Caco-2 (cell line): ENCODE data around the gene SMTN. TPM values are rescaled to one million over a fixed set of nuclear protein-coding genes. Genes with fewer than 3 reads are reported as not detected.

Experiments
- BruUV-seq: library from RNA; stranded (reverse); fragments of 400-500 nt; replicated peaks from 2 replicates; lab custom pipeline; 2021; lab: Mats Ljungman, UMichigan
- CTCF ChIA-PET: fragments of 300-600 bp; sonication (Branson Sonifier 250); formaldehyde crosslinking; loops from one replicate; lab custom pipeline; 2022; ENCODE audit warnings: antibody characterized with exemption; lab: Charles Lee
- POLR2A ChIA-PET: fragments of 300-600 bp; sonication (Branson Sonifier 250); formaldehyde crosslinking; loops from one replicate; lab custom pipeline; 2022; ENCODE audit warnings: antibody characterized with exemption; lab: Charles Lee
- DNase-seq, 2 experiments: peaks; one replicate each; pipeline versions ENCODE4 v3.0.0 to v3.0.0-alpha.2; 2020 to 2022
- H3K27me3 ChIP-seq: replicated peaks from 2 replicates; pipeline ENCODE4 v1.6.0; 2011; ENCODE audit warnings: low read length; ENCODE audit not compliant: control insufficient read depth, insufficient read depth
- H3K36me3 ChIP-seq: 2 replicates; pipeline ENCODE4 v1.5.1; 2011; ENCODE audit warnings: low read length; ENCODE audit not compliant: control insufficient read depth, insufficient read depth
- H3K4me1 ChIP-seq: fragments of 250-450 bp; sonication (Bioruptor Pico); 2 replicates; pipeline ENCODE4 v1.5.1; 2020; ENCODE audit warnings: mild to moderate bottlenecking
- H3K4me3 ChIP-seq: 2 replicates; pipeline ENCODE4 v1.5.1; 2011; ENCODE audit warnings: low read depth, mild to moderate bottlenecking, control low read depth, low read length
- H3K9me3 ChIP-seq: fragments of 250-450 bp; sonication (Bioruptor Pico); 2 replicates; pipeline ENCODE4 v1.5.1; 2020; ENCODE audit warnings: mild to moderate bottlenecking, moderate library complexity
- H3K27ac Mint-ChIP-seq: one replicate; pipeline ENCODE4 v1.8.0; 2022; ENCODE audit warnings: mixed read lengths; ENCODE audit not compliant: unreplicated experiment
- H3K27me3 Mint-ChIP-seq: one replicate; pipeline ENCODE4 v1.8.0; 2022; ENCODE audit warnings: mixed read lengths; ENCODE audit not compliant: insufficient read depth, unreplicated experiment
- H3K36me3 Mint-ChIP-seq: one replicate; pipeline ENCODE4 v1.8.0; 2022; ENCODE audit warnings: mild to moderate bottlenecking, mixed read lengths; ENCODE audit not compliant: insufficient read depth, unreplicated experiment
- H3K4me1 Mint-ChIP-seq: one replicate; pipeline ENCODE4 v1.8.0; 2022; ENCODE audit warnings: low read depth, mixed read lengths; ENCODE audit not compliant: unreplicated experiment
- H3K4me3 Mint-ChIP-seq: one replicate; pipeline ENCODE4 v1.8.0; 2022; ENCODE audit warnings: mild to moderate bottlenecking, moderate library complexity, mixed read lengths; ENCODE audit not compliant: unreplicated experiment
- H3K9me3 Mint-ChIP-seq: one replicate; pipeline ENCODE4 v1.8.0; 2022; ENCODE audit warnings: mixed read lengths; ENCODE audit not compliant: unreplicated experiment
- intact Hi-C: fragments of 100-400 bp; cut with micrococcal nuclease; formaldehyde crosslinking; loops from one replicate; pipeline ENCODE4 v1.10.0; 2022; ENCODE audit not compliant: unreplicated experiment
- total RNA-seq: library from RNA; stranded (reverse); gene quantifications from 2 replicates; pipeline ENCODE4 v1.2.3, GENCODE V29; 2022
- TF ChIP-seq, protein P1 (sequence below), 2 experiments: fragments of 200-600 bp in 1 of 2; IDR thresholded peaks; 1 replicate in 1 of 2; 2 replicates in 1 of 2; pipeline versions ENCODE4 v1.5.1 to v1.8.0; 2011 to 2022; ENCODE audit warnings: antibody characterized with exemption in 1 of 2, control low read depth in 1 of 2, inconsistent platforms in 1 of 2, low read depth in 1 of 2, low read length in 1 of 2, mild to moderate bottlenecking in 1 of 2, moderate library complexity in 1 of 2; ENCODE audit not compliant: insufficient read depth in 1 of 2, severe bottlenecking in 1 of 2, unreplicated experiment in 1 of 2

Gene SMTN
- total RNA-seq, 1 experiment from 2014 or later, result 71.0 TPM

DNA sequence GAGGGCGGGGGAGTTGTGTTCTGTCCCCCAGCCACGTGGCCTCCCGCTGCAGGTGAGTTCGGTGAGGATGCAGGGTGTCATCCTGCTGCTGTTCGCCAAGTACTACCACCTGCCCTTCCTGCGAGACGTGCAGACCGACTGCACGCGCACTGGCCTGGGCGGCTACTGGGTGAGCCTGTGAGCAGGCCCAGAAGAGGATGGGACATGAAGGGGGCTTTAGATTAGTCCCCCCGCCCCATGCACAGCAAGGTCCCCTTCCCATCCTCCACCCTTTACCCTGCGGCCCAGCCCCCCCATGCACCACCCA lies 45.7 kb downstream of the SMTN start:
- H3K27me3 ChIP-seq, result no peaks in the 10 kb centered on the region
- H3K4me1 Mint-ChIP-seq, result peaks cover 6% of the 10 kb centered on the region
- no peak overlapping the region for H3K4me3 Mint-ChIP-seq
- DNase-seq, result no peak
- no peaks in the 10 kb centered on the region for H3K36me3 ChIP-seq
- intact Hi-C loops, result no loop called here
- ChIA-PET CTCF (no interaction called here), POLR2A (no interaction called here)
- BruUV-seq, result no TSS peak
- H3K9me3 ChIP-seq, result no peaks in the 10 kb centered on the region
- H3K36me3 Mint-ChIP-seq, result no peaks in the 10 kb centered on the region
- peaks cover 8% of the 10 kb centered on the region for H3K4me1 ChIP-seq
- H3K27ac Mint-ChIP-seq, result no peak overlapping the region
- H3K27me3 Mint-ChIP-seq, result no peaks in the 10 kb centered on the region
- no peak overlapping the region for H3K4me3 ChIP-seq
- no peaks in the 10 kb centered on the region for H3K9me3 Mint-ChIP-seq
- TF ChIP-seq, protein P1, sequence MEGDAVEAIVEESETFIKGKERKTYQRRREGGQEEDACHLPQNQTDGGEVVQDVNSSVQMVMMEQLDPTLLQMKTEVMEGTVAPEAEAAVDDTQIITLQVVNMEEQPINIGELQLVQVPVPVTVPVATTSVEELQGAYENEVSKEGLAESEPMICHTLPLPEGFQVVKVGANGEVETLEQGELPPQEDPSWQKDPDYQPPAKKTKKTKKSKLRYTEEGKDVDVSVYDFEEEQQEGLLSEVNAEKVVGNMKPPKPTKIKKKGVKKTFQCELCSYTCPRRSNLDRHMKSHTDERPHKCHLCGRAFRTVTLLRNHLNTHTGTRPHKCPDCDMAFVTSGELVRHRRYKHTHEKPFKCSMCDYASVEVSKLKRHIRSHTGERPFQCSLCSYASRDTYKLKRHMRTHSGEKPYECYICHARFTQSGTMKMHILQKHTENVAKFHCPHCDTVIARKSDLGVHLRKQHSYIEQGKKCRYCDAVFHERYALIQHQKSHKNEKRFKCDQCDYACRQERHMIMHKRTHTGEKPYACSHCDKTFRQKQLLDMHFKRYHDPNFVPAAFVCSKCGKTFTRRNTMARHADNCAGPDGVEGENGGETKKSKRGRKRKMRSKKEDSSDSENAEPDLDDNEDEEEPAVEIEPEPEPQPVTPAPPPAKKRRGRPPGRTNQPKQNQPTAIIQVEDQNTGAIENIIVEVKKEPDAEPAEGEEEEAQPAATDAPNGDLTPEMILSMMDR (IDR thresholded peaks at IDR 0.05; ENCODE audit: insufficient read depth in 1 of 2, low read depth in 1 of 2, low read length in 1 of 2, severe bottlenecking in 1 of 2, unreplicated experiment in 1 of 2), result no peak

DNA sequence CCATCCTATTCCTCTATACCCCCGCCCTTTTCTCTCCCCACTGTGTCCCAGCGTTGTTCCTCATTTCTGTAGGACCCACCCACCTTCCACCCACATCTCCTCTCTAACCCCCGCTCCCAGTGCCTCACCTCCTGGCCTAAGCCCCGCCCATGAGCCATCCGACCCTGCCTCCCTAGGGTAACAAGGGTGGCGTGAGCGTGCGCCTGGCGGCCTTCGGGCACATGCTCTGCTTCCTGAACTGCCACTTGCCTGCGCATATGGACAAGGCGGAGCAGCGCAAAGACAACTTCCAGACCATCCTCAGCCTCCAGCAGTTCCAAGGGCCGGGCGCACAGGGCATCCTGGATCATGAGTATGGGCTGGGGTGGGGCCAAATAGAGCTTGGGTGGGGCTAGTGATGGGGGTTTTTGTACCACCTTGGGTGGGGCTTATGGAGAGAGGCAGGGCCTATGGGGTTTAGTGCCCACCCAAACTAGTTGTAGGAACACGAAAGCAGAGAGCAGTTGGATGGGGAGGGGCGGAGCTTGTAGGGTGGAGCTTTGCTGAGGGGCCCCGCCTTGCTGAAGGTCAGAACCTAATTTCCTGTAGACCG lies 46.2 kb downstream of the SMTN start:
- intact Hi-C loops, result no loop called here
- H3K4me3 ChIP-seq, result no peak overlapping the region
- Mint-ChIP-seq H3K27ac (no peak overlapping the region), H3K9me3 (no peaks in the 10 kb centered on the region), H3K27me3 (no peaks in the 10 kb centered on the region), H3K36me3 (no peaks in the 10 kb centered on the region), H3K4me1 (peaks cover 2% of the 10 kb centered on the region), H3K4me3 (no peak overlapping the region)
- TF ChIP-seq, protein P1 (IDR thresholded peaks at IDR 0.05; ENCODE audit: insufficient read depth in 1 of 2, low read depth in 1 of 2, low read length in 1 of 2, severe bottlenecking in 1 of 2, unreplicated experiment in 1 of 2), result no peak
- POLR2A ChIA-PET, result no interaction called here
- CTCF ChIA-PET, result interaction anchor here (0.6 kb wide), 1 partner anchor 205 kb away, joined by 3 read pairs; no protein-coding TSS in a partner anchor
- no peak for DNase-seq
- BruUV-seq, result no TSS peak
- peaks cover 5% of the 10 kb centered on the region for H3K4me1 ChIP-seq
- no peaks in the 10 kb centered on the region for H3K36me3 ChIP-seq
- H3K27me3 ChIP-seq, result no peaks in the 10 kb centered on the region
- no peaks in the 10 kb centered on the region for H3K9me3 ChIP-seq

DNA sequence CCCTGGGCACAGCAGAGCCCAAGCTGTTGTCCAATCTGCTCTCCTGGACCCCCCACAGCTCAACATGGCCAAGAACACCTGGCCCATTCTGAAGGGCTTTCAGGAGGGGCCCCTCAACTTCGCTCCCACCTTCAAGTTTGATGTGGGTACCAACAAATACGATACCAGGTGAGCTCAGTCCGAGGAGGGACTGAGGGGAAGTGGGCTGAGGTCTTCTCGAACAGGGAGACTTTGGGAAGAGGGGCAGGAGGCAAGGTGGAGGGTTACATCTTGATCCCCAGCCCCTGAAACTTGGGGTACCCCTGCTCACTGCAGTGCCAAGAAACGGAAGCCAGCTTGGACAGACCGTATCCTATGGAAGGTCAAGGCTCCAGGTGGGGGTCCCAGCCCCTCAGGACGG lies 47.0 kb downstream of the SMTN start:
- no TSS peak for BruUV-seq
- Histone ChIP-seq H3K4me3 (no peak overlapping the region), H3K4me1 (no peaks in the 10 kb centered on the region), H3K36me3 (no peaks in the 10 kb centered on the region), H3K27me3 (no peaks in the 10 kb centered on the region), H3K9me3 (no peaks in the 10 kb centered on the region)
- POLR2A ChIA-PET, result no interaction called here
- CTCF ChIA-PET, result interaction anchor here (0.6 kb wide), 1 partner anchor 206 kb away, joined by 3 read pairs; no protein-coding TSS in a partner anchor
- Mint-ChIP-seq H3K4me1 (no peaks in the 10 kb centered on the region), H3K27me3 (no peaks in the 10 kb centered on the region), H3K9me3 (no peaks in the 10 kb centered on the region), H3K36me3 (no peaks in the 10 kb centered on the region), H3K27ac (no peak overlapping the region), H3K4me3 (no peak overlapping the region)
- TF ChIP-seq, protein P1 (IDR thresholded peaks at IDR 0.05; ENCODE audit: insufficient read depth in 1 of 2, low read depth in 1 of 2, low read length in 1 of 2, severe bottlenecking in 1 of 2, unreplicated experiment in 1 of 2), result no peak
- intact Hi-C loops, result no loop called here
- no peak for DNase-seq
